GM19324 (cell line): Measurements from ENCODE around the gene BRME1.
A peak's percentile ranks its signal among the peaks of the same experiment; 100 is the strongest.
"Not testable (repeated sequence)": the region's sequence is repeated elsewhere in the genome, so short reads cannot be mapped to it uniquely, and the experiment has no call there.

Experiments used
- ATAC-seq: cut with Tn5 transposase; IDR thresholded peaks from one replicate; pipeline ENCODE4 v1.9.1; 2021; ENCODE audit warnings: mild to moderate bottlenecking, moderate library complexity; ENCODE audit not compliant: unreplicated experiment, low FRiP score

BRME1 gene

DNA sequence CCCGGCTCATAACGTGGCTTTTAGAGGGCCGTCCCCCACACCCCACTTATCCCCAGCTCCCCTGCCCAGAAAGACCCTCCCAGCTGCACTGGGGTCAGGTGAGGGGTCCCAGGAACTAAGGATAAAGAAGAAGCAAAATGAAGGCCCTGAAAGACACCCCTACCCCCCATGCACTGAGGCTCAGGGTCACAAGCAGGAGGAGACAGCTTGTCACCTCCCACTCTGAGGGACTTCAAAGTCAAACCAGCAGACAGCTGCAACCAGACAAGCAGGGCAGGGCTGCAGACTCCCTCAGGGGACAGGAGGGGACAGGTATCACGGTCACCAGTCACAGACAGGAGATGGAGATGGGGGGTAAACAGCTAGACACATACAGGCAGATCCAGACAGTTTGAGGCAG, 35.0 kb downstream of the BRME1 start:
- no peak for ATAC-seq

DNA sequence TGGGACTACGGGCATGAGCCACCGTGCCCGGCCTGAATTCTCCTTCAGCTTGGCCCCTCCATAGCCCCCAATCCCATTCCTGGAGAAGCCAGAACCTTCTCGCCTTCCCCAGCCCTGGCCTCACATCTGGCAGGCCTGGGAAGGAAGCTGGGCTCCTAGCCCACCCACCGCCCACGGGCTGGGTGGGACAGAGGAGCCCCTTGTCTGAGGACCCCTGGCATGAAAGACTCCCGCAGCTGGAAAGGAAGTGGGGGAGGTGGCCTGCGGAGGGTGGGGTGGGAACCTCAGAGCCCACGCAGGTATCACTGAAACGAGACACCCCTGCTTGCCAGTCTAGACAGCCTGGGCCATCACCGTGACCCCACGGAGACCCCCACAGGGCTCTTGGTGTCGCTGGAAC, 36.6 kb downstream of the BRME1 start:
- no peak for ATAC-seq

DNA sequence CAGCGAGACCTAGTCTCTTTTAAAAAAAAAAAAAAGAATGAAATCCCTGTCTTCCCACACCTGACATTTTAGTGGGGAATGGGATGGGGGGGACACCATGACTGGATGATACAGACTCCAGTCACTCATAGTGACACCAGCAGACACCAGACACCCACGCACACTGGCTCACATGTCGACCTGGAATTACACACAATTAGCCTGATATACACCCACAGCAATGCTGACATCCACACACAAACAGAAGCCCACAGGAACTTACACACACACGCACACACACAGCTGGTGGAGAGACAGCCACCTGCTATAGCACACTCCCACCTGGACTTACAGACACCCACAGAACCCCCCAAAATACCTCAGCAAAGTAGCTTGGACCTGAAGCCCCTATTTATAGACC, 37.3 kb downstream of the BRME1 start:
- ATAC-seq, result no peak

DNA sequence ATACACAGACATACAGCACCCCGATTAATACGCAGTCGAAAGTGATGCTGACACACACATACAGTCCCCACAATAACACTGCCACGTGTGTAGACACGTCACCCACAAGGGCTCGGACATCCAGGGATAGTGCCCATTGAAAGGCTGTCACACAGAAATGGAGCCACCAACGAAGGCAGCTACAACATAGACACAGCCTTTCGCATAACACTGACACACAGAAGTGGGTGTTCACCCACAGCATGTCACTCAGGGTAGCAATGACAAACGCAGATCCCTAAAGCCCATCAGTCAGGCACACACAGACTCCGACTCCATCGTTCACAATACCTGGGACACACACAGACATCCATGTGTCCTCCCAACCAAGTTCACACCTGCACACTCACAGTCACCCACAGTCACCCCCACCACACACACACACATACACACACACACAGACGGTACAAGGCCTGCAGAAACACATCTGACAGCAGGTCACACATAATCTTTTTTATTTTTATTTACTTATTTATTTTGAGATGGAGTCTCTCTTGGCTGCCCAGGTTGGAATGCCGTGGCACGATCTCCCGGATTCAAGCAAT, 39.4 kb downstream of the BRME1 start:
- no peak for ATAC-seq

DNA sequence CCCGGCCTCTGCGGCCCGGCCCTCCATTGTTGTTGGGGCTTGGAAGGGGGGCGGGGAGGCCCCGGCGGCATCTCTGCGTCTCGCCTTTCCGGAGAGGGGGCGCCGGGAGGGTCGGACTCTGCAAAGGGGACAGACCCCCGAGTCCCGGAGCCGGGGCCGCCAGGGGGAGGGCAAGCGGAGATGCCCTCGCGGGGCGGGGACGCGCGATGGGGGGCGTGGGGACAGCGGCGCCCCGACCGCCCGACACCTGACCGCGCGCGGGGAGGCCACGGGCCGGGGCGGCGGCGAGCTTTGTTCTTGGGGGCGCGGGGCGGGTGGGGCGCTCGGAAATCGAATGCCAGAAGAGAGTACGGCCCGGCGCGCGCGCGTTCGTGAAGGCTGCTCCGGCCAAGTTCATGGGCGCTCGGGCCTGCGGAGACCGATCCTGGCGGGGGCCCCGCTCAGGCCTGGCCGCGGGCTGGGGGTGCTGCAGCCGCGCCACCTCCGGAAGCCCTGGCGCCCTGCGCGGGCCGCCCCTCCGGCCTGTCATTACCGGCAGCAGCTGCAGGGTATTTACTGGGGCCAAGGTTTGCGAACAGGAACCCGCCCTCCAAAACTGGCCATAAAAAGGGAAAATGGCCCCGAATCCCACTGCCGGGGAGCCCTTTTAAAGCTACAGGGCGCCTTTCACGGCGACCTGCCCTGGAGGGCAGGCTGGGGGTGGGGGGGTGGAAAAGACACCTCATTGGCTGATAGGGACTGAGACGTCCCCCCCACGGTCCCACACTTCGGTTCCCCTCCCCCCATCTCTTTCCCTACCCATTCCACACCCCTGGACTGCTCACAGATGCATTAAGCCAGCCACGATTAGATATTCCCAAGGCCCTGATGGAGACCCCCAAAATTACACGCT, 40.1 kb downstream of the BRME1 start:
- no peak for ATAC-seq

DNA sequence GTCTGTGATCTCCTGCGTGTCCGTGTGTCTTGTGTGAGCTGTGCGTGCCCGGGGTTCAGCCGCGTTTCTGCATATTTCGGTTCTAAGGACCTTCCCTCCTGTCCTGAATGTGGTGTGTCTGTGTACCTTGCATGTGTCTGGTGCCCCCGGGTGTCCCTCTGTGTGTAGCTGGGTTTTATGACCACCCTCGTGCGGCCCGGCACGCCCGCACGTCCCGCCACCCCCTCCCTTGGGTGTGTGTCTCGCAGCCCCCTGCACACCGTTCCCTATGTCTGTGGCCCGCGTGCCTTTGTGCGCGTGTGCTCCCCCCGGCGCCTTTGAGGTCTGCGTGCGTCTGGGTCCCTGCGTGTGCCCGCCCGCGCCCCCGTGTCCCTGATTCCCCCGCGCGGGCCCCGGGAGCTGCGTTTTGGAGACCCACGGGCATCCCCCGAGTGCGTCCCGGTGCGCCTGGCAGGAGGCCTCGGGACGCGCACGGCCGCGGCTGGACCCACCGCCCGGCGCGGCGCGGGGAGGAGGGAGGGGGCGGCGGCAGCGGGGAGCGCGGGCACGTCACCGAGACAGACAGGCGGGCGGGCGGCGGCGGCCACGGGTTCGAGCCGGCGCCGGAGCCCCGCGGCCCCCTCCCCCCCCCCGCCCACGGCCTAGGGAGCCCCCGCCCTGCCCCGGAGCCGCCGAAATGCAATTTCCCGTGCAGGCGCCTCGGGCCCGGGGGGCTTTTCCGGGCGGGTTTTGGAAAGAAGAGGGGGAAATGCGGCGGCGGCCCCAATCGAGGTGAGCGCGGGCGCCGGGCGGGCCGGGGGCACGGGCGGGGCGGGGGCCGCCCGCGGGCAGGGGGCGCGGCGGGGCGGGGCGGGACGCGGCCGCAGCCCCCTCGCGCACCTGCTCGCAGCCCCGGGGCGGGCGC, 41.0 kb downstream of the BRME1 start:
- no peak for ATAC-seq

DNA sequence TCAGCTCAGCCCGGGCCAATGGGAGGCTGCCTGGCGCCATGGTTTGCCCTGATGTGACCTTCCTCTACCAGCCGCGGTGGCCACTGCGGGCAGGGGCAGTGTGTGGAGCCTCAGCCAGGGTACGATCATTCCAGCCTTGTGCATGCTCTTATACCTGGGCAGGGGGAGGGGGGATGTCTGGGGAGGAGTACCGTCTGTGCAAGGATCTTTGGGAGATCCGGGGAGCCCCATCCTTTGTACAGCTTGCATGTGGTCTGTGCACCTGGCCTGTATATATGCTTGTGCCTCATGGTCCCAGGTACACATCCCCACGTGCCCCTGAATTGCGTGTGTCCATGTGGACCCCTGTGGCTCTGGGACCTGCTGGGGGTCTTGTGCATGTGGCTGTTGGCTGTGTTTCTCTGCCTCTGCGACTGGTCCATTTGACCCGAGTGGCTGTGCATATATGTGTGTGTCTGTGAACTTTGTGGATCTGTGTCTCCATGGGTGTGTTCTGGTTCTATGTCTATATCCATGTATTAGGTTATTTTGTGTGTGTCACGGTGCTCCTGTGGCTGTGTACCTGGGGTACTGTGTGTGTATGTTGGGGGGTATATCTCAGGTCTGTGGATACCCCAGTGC, 41.8 kb downstream of the BRME1 start:
- no peak for ATAC-seq

DNA sequence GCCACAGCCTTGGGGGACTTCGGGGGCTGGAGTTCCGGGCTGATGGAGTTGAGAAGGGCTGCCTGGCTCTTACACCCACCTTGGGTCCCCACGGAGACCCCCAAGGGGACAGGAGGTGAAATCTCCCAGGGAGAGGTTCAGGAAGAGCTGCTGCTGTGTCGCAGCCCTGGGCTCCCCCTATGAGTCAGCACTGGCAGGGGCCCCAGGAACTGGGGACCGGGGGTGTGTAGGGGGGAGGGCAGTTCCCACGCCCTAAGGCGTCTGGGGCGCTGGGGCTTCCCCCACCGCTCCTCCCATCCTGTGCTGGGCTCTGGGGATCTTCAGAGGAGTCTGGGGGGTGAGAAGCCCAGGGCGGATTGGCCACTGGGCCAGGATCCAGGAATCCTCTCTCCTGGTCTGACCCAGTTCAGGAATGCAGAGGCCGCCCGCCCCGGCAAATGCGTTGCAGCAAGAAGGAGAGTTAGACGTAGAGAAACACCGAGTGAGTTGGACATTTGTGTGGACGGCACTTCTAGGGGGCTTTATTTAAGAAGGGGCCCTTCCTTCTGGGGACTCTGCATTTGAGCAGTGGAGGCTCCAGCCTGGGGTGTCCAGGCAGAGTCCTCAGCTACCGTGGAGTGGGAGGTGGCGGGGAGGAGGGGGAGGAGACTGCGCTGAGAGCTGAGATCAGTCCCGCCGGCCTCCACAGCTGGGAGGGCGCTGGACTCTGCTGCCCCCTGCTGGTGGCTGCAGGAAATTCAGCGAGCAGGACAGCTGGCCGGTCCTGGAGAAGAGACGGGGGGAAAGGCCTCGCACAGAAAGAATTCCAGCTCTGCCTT, 44.0 kb downstream of the BRME1 start:
- ATAC-seq, result peak; percentile 63

DNA sequence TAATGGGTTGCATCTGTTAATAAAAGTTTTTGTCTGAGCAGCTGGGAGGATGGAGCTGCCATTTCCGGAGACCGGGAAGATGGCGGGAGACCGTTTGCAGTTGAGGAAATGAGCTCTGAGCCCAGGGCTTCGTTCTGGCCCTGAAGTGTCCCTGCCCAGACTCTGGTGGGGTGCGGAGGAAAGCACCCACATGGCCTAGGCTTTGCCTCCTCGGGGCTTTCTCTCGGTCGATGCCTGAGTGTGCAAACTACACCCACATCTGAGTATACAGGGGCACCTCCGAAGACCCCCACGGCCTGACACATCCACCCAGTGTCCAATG, 44.6 kb downstream of the BRME1 start:
- ATAC-seq, result peak; percentile 12

DNA sequence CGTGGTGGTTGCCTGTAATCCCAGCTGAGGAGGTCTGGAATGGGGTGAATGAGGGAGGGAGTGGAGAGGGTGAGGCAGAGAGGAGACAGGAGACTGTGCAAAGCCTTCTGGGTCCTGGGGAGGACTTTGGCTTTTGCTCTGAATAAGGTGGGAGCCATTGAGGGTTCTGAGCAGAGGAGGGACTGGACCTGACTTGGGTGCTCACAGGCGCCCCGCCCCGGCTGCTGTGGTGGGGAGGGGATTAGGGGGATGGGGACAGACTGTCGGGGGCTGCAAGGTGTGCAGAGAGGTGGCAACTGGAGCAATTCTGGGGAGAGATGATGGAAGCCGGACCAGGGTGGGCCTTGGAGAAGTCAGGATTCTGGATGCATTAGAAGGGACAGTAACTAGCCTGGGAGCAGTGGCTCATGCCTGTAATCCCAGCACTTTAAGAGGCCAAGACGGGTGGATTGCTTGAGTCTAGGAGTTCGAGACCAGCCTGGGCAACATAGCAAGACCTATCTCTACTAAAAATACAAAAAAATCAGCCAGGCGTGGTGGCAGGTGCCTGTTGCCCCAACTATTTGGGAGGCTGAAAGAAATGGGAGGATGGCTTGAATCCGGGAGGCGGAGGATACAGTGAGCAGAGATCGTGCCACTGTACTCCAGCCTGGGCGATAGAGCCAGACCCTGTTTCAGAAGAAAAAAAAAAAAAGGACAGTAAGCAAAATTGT, 45.1 kb downstream of the BRME1 start:
- ATAC-seq, result no peak

DNA sequence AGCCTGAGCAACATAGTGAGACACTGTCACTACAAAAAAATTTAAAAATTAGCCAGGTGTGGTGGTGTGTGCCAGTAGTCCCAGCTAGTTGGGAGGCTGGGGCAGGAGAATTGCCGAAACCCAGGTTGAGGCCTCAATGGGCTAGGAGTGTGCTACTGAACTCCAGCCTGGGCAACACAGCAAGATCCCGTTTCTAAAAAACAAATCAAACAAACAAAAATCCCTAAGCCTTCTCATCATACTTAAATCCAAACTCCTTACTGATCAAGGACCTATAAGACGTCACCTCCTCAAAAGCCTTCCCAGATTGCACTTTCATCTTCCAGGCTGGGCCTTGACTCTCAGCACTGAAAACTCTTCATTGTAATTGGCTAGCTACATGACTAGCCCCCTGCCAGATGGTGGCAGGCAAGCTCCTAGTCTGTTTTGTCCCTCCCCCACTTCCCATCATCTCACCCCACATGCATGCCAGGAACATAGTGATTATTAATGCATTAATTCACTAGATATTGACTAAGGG, 46.5 kb downstream of the BRME1 start:
- no peak for ATAC-seq

DNA sequence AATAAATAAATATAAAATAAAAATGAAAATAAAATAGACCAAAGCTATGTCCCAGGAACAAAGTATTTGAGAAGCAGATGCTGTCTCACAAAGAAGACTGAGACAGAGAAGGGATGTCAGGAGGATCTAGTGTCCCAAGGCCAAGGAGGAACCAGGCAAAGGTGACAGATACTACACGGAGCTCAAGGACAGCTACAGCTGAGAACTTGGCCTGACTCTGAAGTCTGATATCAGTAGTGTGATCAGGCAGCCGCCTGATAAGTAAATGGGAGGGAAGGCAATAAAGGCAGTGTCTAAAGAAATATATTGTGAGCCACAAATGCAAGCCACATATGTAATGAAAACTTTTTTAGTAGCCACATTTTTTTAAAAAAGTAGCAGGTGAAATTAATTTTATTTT, 49.4 kb downstream of the BRME1 start:
- ATAC-seq, result no peak

DNA sequence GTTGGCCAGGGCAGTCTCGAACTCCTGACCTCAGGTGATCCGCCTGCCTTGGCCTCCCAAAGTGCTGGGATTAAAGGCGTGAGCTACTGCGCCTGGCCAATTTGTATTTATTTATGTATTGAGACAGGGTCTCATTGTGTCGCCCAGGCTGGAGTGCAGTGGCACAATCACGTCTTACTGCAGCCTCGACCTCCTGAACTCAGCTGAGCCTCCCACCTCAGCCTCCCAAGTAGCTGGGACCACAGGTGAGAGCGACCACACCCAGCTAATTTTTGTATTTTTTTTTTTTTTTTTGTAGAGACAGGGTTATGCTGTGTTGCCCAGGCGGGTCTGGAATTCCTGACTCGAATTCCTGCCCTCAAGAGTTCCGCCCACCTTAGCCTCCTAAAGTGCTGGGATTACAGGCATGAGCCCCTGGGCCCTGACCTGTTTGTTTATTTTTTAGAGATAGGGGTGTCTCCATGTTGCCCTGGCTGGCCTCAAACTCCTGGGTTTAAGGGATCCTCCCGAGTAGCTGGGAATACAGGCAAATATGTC, 53.7 kb downstream of the BRME1 start:
- ATAC-seq, result not testable (repeated sequence)

DNA sequence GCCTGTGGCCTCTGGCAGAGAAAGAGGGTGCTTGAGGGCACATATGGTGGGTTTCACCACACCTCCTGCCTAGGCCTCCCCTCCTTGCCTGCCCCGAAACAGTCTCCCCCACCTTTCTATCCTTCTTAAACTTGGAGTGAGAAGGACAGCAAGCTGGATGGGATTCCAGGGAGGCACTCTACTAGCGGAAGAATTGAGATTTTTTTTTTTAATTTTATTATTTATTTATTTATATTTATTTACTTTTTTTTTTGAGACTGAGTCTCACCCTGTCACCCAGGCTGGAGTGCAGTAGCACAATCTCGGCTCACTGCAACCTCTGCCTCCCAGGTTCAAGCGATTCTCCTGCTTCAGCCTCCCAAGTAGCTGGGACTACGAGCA, 54.2 kb downstream of the BRME1 start:
- not testable (repeated sequence) for ATAC-seq

DNA sequence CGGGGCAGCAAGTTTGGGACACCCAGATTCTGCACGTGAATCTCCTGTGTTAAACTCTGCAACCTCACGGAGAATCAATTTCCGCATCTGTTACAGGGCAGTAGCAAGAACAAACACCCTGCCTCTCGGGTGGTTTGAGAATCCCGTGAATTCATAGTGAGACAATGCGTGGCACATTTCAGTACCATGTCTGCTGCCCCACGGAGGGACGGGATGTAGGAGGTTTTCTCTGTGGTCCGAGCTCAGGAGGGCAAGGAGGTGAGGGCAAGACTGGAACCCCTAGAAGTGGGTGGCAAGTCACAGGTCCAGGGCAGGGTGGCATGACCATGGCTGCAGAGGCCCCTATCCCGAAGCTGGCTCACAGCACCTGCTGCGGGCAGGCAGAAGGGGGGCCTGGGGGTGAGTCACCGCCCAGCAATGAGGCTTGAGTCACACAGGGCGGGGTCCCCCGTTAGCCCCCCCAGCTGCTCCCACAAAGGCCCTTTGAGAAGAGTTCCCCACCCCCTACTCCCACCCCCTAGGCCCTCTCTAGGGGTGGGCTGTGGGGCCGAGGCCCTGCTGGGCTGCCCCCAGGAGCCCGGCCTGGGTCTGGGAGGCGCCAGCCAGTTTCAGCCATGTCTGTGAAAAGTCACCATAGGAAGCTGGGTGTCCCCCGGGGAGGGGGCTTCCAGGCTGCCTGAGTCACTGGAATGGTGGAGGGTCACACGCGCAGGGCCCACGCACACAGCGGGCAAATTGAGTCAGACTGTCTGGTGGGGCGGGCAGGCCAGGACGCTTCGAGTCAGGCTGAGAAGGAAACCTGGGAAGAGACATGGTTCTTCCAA, 54.8 kb downstream of the BRME1 start:
- ATAC-seq, result no peak

DNA sequence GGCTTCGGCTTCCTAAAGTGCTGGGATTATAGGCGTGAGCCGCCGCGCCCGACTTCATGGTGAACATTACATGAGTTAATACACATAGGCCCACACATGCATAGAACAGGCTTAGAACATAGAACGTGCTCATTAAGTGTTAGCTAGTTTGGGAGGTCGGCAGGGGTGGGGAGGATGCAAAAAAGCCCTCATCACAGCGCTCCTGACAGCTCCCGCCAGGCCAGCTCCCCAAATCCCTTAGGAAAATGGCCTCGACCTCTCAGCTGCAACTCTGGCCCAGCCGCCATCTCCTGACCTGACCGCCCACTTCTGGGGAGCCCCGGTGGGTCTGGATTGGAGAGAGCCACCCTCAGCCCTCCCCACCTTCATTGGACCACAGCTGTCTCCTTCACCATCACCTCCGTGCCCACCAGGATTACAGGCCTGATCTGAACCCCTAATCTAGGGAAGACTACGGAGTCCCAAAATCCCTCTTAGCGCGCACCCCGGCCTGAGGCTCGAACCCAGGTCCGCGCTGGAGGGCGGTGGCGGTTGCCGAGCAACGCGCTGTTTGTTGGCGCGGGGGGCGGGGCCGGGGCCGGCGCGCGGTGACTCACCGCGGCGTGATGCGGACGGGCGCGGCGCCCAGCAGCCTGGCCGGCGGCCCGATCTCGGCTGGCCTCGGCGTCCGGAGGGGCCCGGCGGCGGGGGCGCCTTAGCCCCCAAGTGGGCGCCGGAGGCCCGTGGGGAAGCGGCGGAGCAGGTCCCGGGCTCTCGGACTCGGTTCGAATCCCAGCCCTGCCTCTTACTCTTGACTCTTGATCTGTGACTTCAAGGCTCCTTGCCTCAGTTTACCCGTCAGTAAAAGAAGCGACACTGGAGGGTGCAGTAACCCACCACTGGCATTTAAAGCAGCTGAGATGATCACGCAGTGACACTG, 55.7 kb downstream of the BRME1 start:
- ATAC-seq, result no peak
